GM21367 (cell line): ENCODE results near the gene LHFPL5.

Experiments used
- ATAC-seq: cut with Tn5 transposase; IDR thresholded peaks from one replicate; pipeline ENCODE4 v1.9.1; 2021; ENCODE audit not compliant: unreplicated experiment

The LHFPL5 gene

DNA sequence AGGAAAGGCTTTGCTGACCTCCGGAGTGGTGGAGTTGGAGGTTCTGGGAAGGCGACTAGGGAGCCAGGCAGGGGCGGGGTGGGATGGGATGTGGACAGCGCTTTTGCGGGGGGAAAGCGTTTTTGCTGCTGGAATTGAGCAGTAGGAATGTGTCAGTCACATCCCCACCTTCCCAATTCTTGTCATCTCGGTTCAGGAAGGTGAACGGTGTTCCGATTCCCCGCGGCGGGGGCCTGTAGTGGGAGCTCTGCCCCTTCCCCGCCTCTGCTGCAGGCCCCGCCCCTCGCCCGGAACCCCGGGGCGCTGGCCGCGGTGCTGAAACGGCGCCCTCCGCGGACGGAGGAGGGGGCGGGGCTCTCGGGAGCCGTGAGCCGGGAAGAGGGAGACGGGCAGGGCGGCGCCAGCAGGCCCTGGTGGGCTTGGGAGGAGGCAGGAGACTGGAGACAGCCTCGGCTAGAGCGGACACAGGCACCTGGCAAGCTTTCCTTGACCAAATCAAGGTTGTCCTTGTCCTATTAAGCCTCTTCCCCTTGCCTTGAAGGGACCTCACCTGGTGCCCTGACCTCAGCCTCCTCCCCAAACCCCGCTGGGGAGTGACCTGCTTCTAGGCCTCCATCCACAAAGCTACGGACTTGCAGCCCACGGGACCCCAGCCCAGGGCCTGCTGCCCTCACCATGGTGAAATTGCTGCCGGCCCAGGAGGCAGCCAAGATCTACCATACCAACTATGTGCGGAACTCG lies at the start of gene LHFPL5:
LHFPL5 (plus strand) TSS at position 357 of the 741 bp plus-strand sequence; CDS start at position 676, 319 bp downstream.
- no peak for ATAC-seq

DNA sequence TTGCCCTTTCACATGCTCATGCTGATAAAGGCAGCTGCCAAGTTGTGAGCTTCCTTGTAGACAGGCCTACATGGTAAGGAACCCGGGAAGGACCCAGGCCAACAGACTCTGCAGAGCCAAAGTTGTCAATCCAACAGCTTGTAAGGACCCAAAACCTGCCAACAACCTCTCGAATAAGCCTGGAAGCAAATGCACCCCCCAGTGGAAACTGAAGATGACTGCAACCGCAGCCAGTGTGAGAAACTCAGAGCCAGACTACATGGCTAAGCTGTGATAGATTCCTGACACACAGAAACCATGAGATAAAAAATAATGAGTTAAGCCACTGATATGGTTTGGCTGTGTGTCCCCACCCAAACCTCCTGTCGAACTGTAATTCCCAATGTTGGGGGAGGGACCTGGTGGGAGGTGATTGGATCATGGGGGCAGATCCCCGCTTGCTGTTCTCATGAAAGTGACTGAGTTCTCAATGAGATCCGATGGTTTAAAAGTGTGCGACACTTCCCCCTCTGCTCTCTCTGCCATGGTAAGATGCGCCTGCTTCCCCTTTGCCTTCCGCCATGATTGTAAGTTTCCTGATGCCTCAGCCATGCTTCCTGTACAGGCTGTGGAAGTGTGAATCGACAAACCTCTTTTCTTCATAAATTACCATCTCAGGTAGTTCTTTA lies 47.6 kb upstream of the LHFPL5 start:
- no peak for ATAC-seq

DNA sequence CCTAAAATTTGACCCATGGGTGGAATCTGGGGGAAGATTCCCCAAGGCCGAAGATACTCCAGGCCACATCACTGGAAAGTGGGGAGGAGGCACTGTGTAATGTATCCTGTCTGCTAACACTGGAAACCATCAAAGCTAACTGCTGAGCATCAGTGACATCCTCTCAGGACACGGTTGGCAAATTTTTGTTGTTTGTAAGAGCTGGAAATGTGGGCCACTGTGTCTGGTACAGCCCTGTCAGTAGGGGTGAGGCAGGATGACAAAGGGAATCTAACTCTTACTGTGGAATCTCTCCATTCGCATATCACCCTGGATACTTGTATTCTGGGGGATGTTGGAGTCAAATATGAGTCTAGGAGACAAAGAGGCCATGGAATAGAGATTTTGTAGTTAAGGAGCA lies 45.7 kb upstream of the LHFPL5 start:
- ATAC-seq, result no peak

- no peak for ATAC-seq
Measured at GRCh38 chr6:35765739-35766138, 39.4 kb upstream of the LHFPL5 start.

GRCh38 chr6:35769211-35769610 lies 35.9 kb upstream of the LHFPL5 start:
- ATAC-seq, result no peak

DNA sequence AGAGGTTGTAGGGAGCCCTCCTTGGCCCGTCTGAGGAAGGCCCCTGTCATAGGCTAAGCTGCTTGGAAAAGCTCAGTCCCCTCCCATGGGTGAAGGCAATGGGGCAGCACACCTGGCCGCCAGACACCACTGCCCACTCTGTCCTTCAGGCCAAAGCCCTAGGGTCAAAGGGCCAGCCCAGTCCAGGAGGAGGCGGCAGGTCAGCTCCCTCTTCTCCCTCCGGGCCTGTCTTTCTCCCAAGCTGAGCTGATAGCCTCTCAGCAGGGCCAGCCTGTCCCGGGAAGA lies 33.9 kb upstream of the LHFPL5 start:
- no peak for ATAC-seq

- ATAC-seq, result no peak
Measured at GRCh38 chr6:35774116-35774794, 30.9 kb upstream of the LHFPL5 start.

GRCh38 chr6:35775031-35775430 lies 30.1 kb upstream of the LHFPL5 start:
- ATAC-seq, result no peak

- no peak for ATAC-seq
Measured at GRCh38 chr6:35776364-35777215, 28.6 kb upstream of the LHFPL5 start, which contains the start of gene CLPSL2. Gene CLPSL2 (plus strand): TSS chr6:35776598. CDS start chr6:35776619, 21 bp downstream.

GRCh38 chr6:35777356-35778102 lies 27.6 kb upstream of the LHFPL5 start:
- no peak for ATAC-seq

GRCh38 chr6:35778437-35778836 lies 26.7 kb upstream of the LHFPL5 start:
- ATAC-seq, result no peak

DNA sequence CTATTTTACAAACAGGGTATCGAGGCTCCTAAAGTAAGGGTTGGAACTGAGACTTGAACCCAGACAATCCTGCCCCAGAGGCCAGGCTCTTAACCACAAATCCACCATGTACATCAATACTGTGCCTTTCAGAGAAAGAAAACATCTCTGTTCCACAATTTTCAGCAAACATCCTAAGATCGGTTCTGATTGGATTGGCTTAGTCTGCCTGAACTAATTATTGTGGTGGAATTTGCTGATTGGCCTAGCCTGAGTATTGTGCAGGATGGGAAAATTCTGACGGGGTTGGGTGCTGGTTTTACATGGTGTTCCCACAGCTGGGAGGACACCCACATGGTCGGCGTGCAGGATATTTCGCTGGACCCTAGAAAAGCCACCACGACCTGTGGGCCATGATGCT lies 24.4 kb upstream of the LHFPL5 start, which contains the start of gene CLPSL1:
CLPSL1 (plus strand) TSS at position 301 of the 400 bp plus-strand sequence; CDS start at position 393, 92 bp downstream.
- no peak for ATAC-seq

DNA sequence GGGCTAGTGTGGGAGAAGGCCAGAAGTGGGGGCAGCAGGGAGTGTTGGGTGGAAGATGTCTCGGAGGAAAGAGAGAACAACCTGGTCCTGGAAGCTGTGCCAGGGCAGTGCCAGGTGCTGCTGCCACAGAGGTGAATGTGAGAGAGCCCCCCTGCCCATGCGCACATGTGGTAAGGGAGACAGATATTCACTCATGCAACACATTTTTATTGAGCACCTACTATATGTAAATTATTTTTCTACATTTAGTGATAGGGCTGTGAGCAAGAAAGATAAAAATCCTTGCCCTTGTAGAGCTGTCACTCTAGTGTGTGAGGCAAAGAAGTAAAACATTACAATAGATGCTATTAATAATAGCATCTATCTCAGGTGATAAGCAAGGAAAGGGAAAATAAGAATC lies 23.9 kb upstream of the LHFPL5 start:
- ATAC-seq, result no peak

DNA sequence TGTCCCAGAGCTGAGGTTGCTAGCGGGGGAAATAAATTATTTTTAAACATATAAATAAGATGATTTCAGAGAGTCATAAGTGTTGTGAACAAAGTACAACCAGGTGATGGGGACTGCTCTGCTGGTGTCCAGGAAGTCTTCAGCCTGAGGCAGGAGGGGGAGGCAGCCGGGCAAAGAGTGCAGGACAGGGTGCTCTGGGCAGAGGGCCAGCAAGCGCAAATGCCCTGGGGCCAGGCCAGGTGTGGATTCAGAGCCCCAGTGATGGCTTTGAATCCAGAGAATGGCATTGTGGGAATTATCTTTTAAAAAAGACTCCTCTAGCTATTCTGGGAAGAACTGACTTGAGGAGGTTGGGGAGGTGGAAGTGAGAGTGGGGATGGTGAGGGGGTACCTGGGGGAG lies 22.7 kb upstream of the LHFPL5 start:
- no peak for ATAC-seq

GRCh38 chr6:35784200-35784599 lies 21.0 kb upstream of the LHFPL5 start:
- ATAC-seq, result no peak

DNA sequence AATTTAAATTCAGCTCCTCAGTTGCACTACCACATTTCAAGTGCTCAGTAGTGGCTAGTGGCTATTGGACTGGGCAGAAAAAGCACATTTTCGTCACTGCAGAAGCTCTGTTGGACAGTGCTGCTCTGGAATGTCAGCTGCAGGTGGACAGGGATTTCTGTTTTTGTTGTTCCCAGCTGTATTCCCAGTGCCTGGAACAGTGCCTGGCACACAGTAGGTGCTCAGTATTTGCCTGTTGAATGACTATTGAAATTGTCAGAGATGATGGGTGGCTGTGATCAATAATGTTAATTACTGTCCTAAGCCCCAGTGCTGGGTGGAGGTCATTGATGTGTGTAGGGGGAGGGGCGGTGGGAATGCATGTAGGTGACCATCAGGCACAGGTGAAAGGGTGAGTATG lies 18.9 kb upstream of the LHFPL5 start:
- no peak for ATAC-seq

DNA sequence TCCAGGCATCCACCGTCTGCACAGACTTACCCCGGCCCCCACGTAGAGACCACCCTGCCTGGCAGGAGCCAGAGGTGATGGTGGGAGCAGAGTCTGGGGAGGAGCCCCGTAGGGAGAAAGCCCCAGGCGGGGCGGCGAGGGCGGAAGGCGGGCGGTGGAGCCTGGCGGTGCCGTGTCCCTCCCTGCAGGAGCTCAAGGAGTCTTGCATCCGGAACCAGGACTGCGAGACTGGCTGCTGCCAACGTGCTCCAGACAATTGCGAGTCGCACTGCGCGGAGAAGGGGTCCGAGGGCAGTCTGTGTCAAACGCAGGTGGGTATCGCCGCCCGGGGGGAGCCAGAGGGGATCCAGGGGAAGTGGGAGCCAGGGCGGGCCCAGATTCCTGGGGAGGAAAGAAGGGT lies 18.3 kb upstream of the LHFPL5 start:
- ATAC-seq, result no peak

GRCh38 chr6:35787266-35788218 lies 17.6 kb upstream of the LHFPL5 start:
- ATAC-seq, result no peak

- ATAC-seq, result no peak
Measured at GRCh38 chr6:35788423-35788982, 16.6 kb upstream of the LHFPL5 start.
